Measurements from ENCODE around the gene TIAL1. TPM values are rescaled to one million over a fixed set of nuclear protein-coding genes. Genes with fewer than 3 reads are reported as not detected.
A peak's percentile ranks its signal among the peaks of the same experiment; 100 is the strongest.

Gene TIAL1
- polyA plus RNA-seq, 2 donors, result 46.8 to 55.1 TPM

- Histone ChIP-seq H3K27ac (ENCODE audit: low read depth in 2 of 2, low read length in 1 of 2) (peak within 1 kb of the TSS; percentile 73 to 87), H3K9me3 (ENCODE audit: control insufficient read depth in 2 of 2, insufficient read depth in 1 of 2, low read depth in 1 of 2, low read length in 1 of 2) (no peaks in the 10 kb centered on the region), H3K36me3 (ENCODE audit: control insufficient read depth in 2 of 2, insufficient read depth in 2 of 2, low read length in 1 of 2) (no peaks in the 10 kb centered on the region), H3K4me1 (ENCODE audit: control insufficient read depth in 2 of 2, insufficient read depth in 2 of 2, low read length in 1 of 2) (peaks cover 12 to 16% of the 10 kb centered on the region in 2 donors), H3K27me3 (ENCODE audit: control insufficient read depth in 1 of 2, insufficient read depth in 2 of 2, low read length in 2 of 2) (no peaks in the 10 kb centered on the region), H3K4me3 (ENCODE audit: low read depth in 1 of 2, low read length in 2 of 2) (peak within 1 kb of the TSS; percentile 77 to 89)
- WGBS, 2 donors, result 0 to 1% methylated on average over 21 to 76 of the region's 76 CpGs
Observed at GRCh38 chr10:119542357-119542987, 54.3 kb downstream of the TIAL1 start, which contains the start of gene RGS10. RGS10 (minus strand) TSS chr10:119542719; CDS start chr10:119542638, 81 bp downstream.

- peak overlapping the region; percentile 57 to 87 for H3K27ac ChIP-seq (ENCODE audit: low read depth in 2 of 2, low read length in 1 of 2)
- H3K4me1 ChIP-seq (ENCODE audit: control insufficient read depth in 2 of 2, insufficient read depth in 2 of 2, low read length in 1 of 2), result peaks cover 12 to 16% of the 10 kb centered on the region in 2 donors
- WGBS, 2 donors, result 25 to 28% methylated on average over 48 to 57 of the region's 57 CpGs
Observed at GRCh38 chr10:119541459-119542356, 55.1 kb downstream of the TIAL1 start.

GRCh38 chr10:119541046-119541445 lies 55.7 kb downstream of the TIAL1 start:
- H3K27me3 ChIP-seq (ENCODE audit: control insufficient read depth in 1 of 2, insufficient read depth in 2 of 2, low read length in 2 of 2), result no peaks in the 10 kb centered on the region
- peak overlapping the region; percentile 77 to 89 for H3K4me3 ChIP-seq (ENCODE audit: low read depth in 1 of 2, low read length in 2 of 2)
- WGBS, 2 donors, result 35% methylated on average over 6 of the region's 6 CpGs
- no peaks in the 10 kb centered on the region for H3K36me3 ChIP-seq (ENCODE audit: control insufficient read depth in 2 of 2, insufficient read depth in 2 of 2, low read length in 1 of 2)
- no peaks in the 10 kb centered on the region for H3K9me3 ChIP-seq (ENCODE audit: control insufficient read depth in 2 of 2, insufficient read depth in 1 of 2, low read depth in 1 of 2, low read length in 1 of 2)
- H3K4me1 ChIP-seq (ENCODE audit: control insufficient read depth in 2 of 2, insufficient read depth in 2 of 2, low read length in 1 of 2), result peaks cover 12 to 16% of the 10 kb centered on the region in 2 donors
- no peak overlapping the region for H3K27ac ChIP-seq (ENCODE audit: low read depth in 2 of 2, low read length in 1 of 2)

More at GRCh38 chr10:119541459-119542356, 55.1 kb downstream of the TIAL1 start:
- H3K4me3 ChIP-seq (ENCODE audit: low read depth in 1 of 2, low read length in 2 of 2), result peak overlapping the region; percentile 77 to 89
- H3K36me3 ChIP-seq (ENCODE audit: control insufficient read depth in 2 of 2, insufficient read depth in 2 of 2, low read length in 1 of 2), result no peaks in the 10 kb centered on the region
- H3K27me3 ChIP-seq (ENCODE audit: control insufficient read depth in 1 of 2, insufficient read depth in 2 of 2, low read length in 2 of 2), result no peaks in the 10 kb centered on the region
- no peaks in the 10 kb centered on the region for H3K9me3 ChIP-seq (ENCODE audit: control insufficient read depth in 2 of 2, insufficient read depth in 1 of 2, low read depth in 1 of 2, low read length in 1 of 2)

GRCh38 chr10:119540038-119540437 lies 56.7 kb downstream of the TIAL1 start:
- peaks cover 12 to 16% of the 10 kb centered on the region in 2 donors for H3K4me1 ChIP-seq (ENCODE audit: control insufficient read depth in 2 of 2, insufficient read depth in 2 of 2, low read length in 1 of 2)
- H3K9me3 ChIP-seq (ENCODE audit: control insufficient read depth in 2 of 2, insufficient read depth in 1 of 2, low read depth in 1 of 2, low read length in 1 of 2), result no peaks in the 10 kb centered on the region
- no peaks in the 10 kb centered on the region for H3K36me3 ChIP-seq (ENCODE audit: control insufficient read depth in 2 of 2, insufficient read depth in 2 of 2, low read length in 1 of 2)
- no peak overlapping the region for H3K27ac ChIP-seq (ENCODE audit: low read depth in 2 of 2, low read length in 1 of 2)
- H3K27me3 ChIP-seq (ENCODE audit: control insufficient read depth in 1 of 2, insufficient read depth in 2 of 2, low read length in 2 of 2), result no peaks in the 10 kb centered on the region
- WGBS, 2 donors, result 85 to 89% methylated on average over 4 of the region's 4 CpGs
- H3K4me3 ChIP-seq (ENCODE audit: low read depth in 1 of 2, low read length in 2 of 2), result no peak overlapping the region

- H3K27ac ChIP-seq (ENCODE audit: low read depth in 2 of 2, low read length in 1 of 2), result no peak overlapping the region
- peaks cover 12 to 16% of the 10 kb centered on the region in 2 donors for H3K4me1 ChIP-seq (ENCODE audit: control insufficient read depth in 2 of 2, insufficient read depth in 2 of 2, low read length in 1 of 2)
- WGBS, 2 donors, result 52 to 54% methylated on average over 9 of the region's 9 CpGs
- H3K9me3 ChIP-seq (ENCODE audit: control insufficient read depth in 2 of 2, insufficient read depth in 1 of 2, low read depth in 1 of 2, low read length in 1 of 2), result no peaks in the 10 kb centered on the region
- H3K36me3 ChIP-seq (ENCODE audit: control insufficient read depth in 2 of 2, insufficient read depth in 2 of 2, low read length in 1 of 2), result no peaks in the 10 kb centered on the region
- H3K4me3 ChIP-seq (ENCODE audit: low read depth in 1 of 2, low read length in 2 of 2), result no peak overlapping the region
- H3K27me3 ChIP-seq (ENCODE audit: control insufficient read depth in 1 of 2, insufficient read depth in 2 of 2, low read length in 2 of 2), result no peaks in the 10 kb centered on the region
Observed at GRCh38 chr10:119539359-119539825, 57.4 kb downstream of the TIAL1 start.

- H3K9me3 ChIP-seq (ENCODE audit: control insufficient read depth in 2 of 2, insufficient read depth in 1 of 2, low read depth in 1 of 2, low read length in 1 of 2), result no peaks in the 10 kb centered on the region
- H3K36me3 ChIP-seq (ENCODE audit: control insufficient read depth in 2 of 2, insufficient read depth in 2 of 2, low read length in 1 of 2), result no peaks in the 10 kb centered on the region
- WGBS, 2 donors, result 50 to 62% methylated on average over 9 of the region's 9 CpGs
- H3K27me3 ChIP-seq (ENCODE audit: control insufficient read depth in 1 of 2, insufficient read depth in 2 of 2, low read length in 2 of 2), result no peaks in the 10 kb centered on the region
- H3K4me3 ChIP-seq (ENCODE audit: low read depth in 1 of 2, low read length in 2 of 2), result no peak overlapping the region
- H3K27ac ChIP-seq (ENCODE audit: low read depth in 2 of 2, low read length in 1 of 2), result peak overlapping the region in 1 of 2 donors; percentile 62
- H3K4me1 ChIP-seq (ENCODE audit: control insufficient read depth in 2 of 2, insufficient read depth in 2 of 2, low read length in 1 of 2), result peaks cover 12 to 16% of the 10 kb centered on the region in 2 donors
Observed at GRCh38 chr10:119538632-119539358, 58.0 kb downstream of the TIAL1 start.

GRCh38 chr10:119537953-119538630 lies 58.7 kb downstream of the TIAL1 start:
- Histone ChIP-seq H3K4me3 (ENCODE audit: low read depth in 1 of 2, low read length in 2 of 2) (no peak overlapping the region), H3K27ac (ENCODE audit: low read depth in 2 of 2, low read length in 1 of 2) (peak overlapping the region in 1 of 2 donors; percentile 29), H3K36me3 (ENCODE audit: control insufficient read depth in 2 of 2, insufficient read depth in 2 of 2, low read length in 1 of 2) (no peaks in the 10 kb centered on the region), H3K4me1 (ENCODE audit: control insufficient read depth in 2 of 2, insufficient read depth in 2 of 2, low read length in 1 of 2) (peaks cover 12 to 16% of the 10 kb centered on the region in 2 donors), H3K9me3 (ENCODE audit: control insufficient read depth in 2 of 2, insufficient read depth in 1 of 2, low read depth in 1 of 2, low read length in 1 of 2) (no peaks in the 10 kb centered on the region), H3K27me3 (ENCODE audit: control insufficient read depth in 1 of 2, insufficient read depth in 2 of 2, low read length in 2 of 2) (no peaks in the 10 kb centered on the region)
- WGBS, 2 donors, result 80 to 86% methylated on average over 5 of the region's 5 CpGs

GRCh38 chr10:119536508-119537025 lies 60.2 kb downstream of the TIAL1 start:
- Histone ChIP-seq H3K4me1 (ENCODE audit: control insufficient read depth in 2 of 2, insufficient read depth in 2 of 2, low read length in 1 of 2) (peaks cover 6 to 13% of the 10 kb centered on the region in 2 donors), H3K27ac (ENCODE audit: low read depth in 2 of 2, low read length in 1 of 2) (no peak overlapping the region), H3K4me3 (ENCODE audit: low read depth in 1 of 2, low read length in 2 of 2) (no peak overlapping the region), H3K27me3 (ENCODE audit: control insufficient read depth in 1 of 2, insufficient read depth in 2 of 2, low read length in 2 of 2) (no peaks in the 10 kb centered on the region), H3K36me3 (ENCODE audit: control insufficient read depth in 2 of 2, insufficient read depth in 2 of 2, low read length in 1 of 2) (no peaks in the 10 kb centered on the region), H3K9me3 (ENCODE audit: control insufficient read depth in 2 of 2, insufficient read depth in 1 of 2, low read depth in 1 of 2, low read length in 1 of 2) (no peaks in the 10 kb centered on the region)
- 81 to 85% methylated on average over 9 of the region's 9 CpGs for WGBS, 2 donors
